Activated CD8-positive, alpha-beta T cell treated with anti-CD3 and anti-CD28 coated beads, Interleukin-2, amount 10 ng/mL, durations not matched to agents 7 days and 5 days (primary cell): Measurements from ENCODE around the gene ABCC8. TPM values are rescaled to one million over a fixed set of nuclear protein-coding genes. Genes with fewer than 3 reads are reported as not detected.

ENCODE experiments used
- ATAC-seq: fragments of 150-1000 bp; cut with Tn5 transposase; one replicate; pipeline ENCODE4 v1.10.0; 2021; ENCODE audit warnings: moderate library complexity
- CTCF ChIA-PET: fragments of 350-600 bp; sonication (Branson Sonifier 250); formaldehyde crosslinking; loops from one replicate; lab custom pipeline; 2021; ENCODE audit warnings: antibody characterized with exemption; lab: Charles Lee
- POLR2A ChIA-PET: fragments of 350-600 bp; sonication (Branson Sonifier 250); formaldehyde crosslinking; loops from one replicate; lab custom pipeline; 2021; ENCODE audit warnings: antibody characterized with exemption; lab: Charles Lee
- DNase-seq: peaks from one replicate; pipeline ENCODE4 v3.0.0-alpha.2; 2020
- H3K27ac Mint-ChIP-seq: one replicate; pipeline ENCODE4 v1.8.0; 2021; ENCODE audit warnings: mild to moderate bottlenecking, mixed read lengths
- H3K27me3 Mint-ChIP-seq: one replicate; pipeline ENCODE4 v1.8.0; 2021; ENCODE audit warnings: low read depth, mixed read lengths
- H3K36me3 Mint-ChIP-seq: one replicate; pipeline ENCODE4 v1.8.0; 2021; ENCODE audit warnings: low read depth, mixed read lengths
- H3K4me1 Mint-ChIP-seq: one replicate; pipeline ENCODE4 v1.8.0; 2021; ENCODE audit warnings: low read depth, mixed read lengths
- H3K4me3 Mint-ChIP-seq: one replicate; pipeline ENCODE4 v1.8.0; 2021; ENCODE audit warnings: mild to moderate bottlenecking, mixed read lengths
- H3K9me3 Mint-ChIP-seq: one replicate; pipeline ENCODE4 v1.8.0; 2022; ENCODE audit warnings: mixed read lengths; ENCODE audit not compliant: insufficient read depth
- total RNA-seq, 2 experiments: library from RNA; stranded (reverse); gene quantifications; one replicate each; pipeline ENCODE4 v1.2.3, GENCODE V29; 2021

The ABCC8 gene
- total RNA-seq, 2 experiments from 2014 or later = 0.61 to 1.5 TPM

- H3K9me3 Mint-ChIP-seq = no peaks in the 10 kb centered on the region
Observed at GRCh38 chr11:17486646-17487045, 10.0 kb upstream of the ABCC8 start.

GRCh38 chr11:17483505-17483904 lies 6.9 kb upstream of the ABCC8 start:
- no peaks in the 10 kb centered on the region for H3K36me3 Mint-ChIP-seq

More at GRCh38 chr11:17486646-17487045, 10.0 kb upstream of the ABCC8 start:
- ChIA-PET POLR2A (no interaction called here), CTCF (no interaction called here)
- no peak overlapping the region for H3K27ac Mint-ChIP-seq
- no peak overlapping the region for H3K4me3 Mint-ChIP-seq
- H3K27me3 Mint-ChIP-seq = peaks cover 18% of the 10 kb centered on the region
- DNase-seq (no peak), ATAC-seq (no peak)
- H3K36me3 Mint-ChIP-seq = no peaks in the 10 kb centered on the region
- H3K4me1 Mint-ChIP-seq = no peaks in the 10 kb centered on the region

GRCh38 chr11:17481905-17482304 lies 5.3 kb upstream of the ABCC8 start:
- Mint-ChIP-seq H3K4me1 (peaks cover 6% of the 10 kb centered on the region), H3K4me3 (no peak overlapping the region), H3K36me3 (no peaks in the 10 kb centered on the region), H3K9me3 (no peaks in the 10 kb centered on the region), H3K27ac (no peak overlapping the region), H3K27me3 (peaks cover 43% of the 10 kb centered on the region)
- DNase-seq (no peak), ATAC-seq (no peak)
- POLR2A ChIA-PET = no interaction called here
- CTCF ChIA-PET = no interaction called here

More at GRCh38 chr11:17483505-17483904, 6.9 kb upstream of the ABCC8 start:
- POLR2A ChIA-PET = no interaction called here
- H3K27me3 Mint-ChIP-seq = peaks cover 30% of the 10 kb centered on the region
- ATAC-seq (no peak), DNase-seq (no peak)
- no peak overlapping the region for H3K4me3 Mint-ChIP-seq
- no peaks in the 10 kb centered on the region for H3K9me3 Mint-ChIP-seq
- no peak overlapping the region for H3K27ac Mint-ChIP-seq
- peaks cover 3% of the 10 kb centered on the region for H3K4me1 Mint-ChIP-seq
- CTCF ChIA-PET = no interaction called here

GRCh38 chr11:17479284-17480214 lies 2.9 kb upstream of the ABCC8 start:
- DNase-seq (no peak), ATAC-seq (no peak)
- ChIA-PET POLR2A (no interaction called here), CTCF (no interaction called here)
- no peaks in the 10 kb centered on the region for H3K9me3 Mint-ChIP-seq
- H3K4me3 Mint-ChIP-seq = no peak overlapping the region
- no peak overlapping the region for H3K27ac Mint-ChIP-seq
- peaks cover 60% of the 10 kb centered on the region for H3K27me3 Mint-ChIP-seq
- H3K36me3 Mint-ChIP-seq = no peaks in the 10 kb centered on the region
- peaks cover 14% of the 10 kb centered on the region for H3K4me1 Mint-ChIP-seq

- H3K27ac Mint-ChIP-seq = no peak overlapping the region
- H3K27me3 Mint-ChIP-seq = peaks cover 70% of the 10 kb centered on the region
- ChIA-PET CTCF (no interaction called here), POLR2A (no interaction called here)
- peaks cover 14% of the 10 kb centered on the region for H3K4me1 Mint-ChIP-seq
- no peak for DNase-seq
- ATAC-seq = no peak
- no peak overlapping the region for H3K4me3 Mint-ChIP-seq
- no peaks in the 10 kb centered on the region for H3K36me3 Mint-ChIP-seq
- H3K9me3 Mint-ChIP-seq = no peaks in the 10 kb centered on the region
Observed at GRCh38 chr11:17478070-17478469, 1.4 kb upstream of the ABCC8 start.

GRCh38 chr11:17477361-17477760 lies 716 bp upstream of the ABCC8 start:
- peak overlapping the region; percentile 36 for H3K4me3 Mint-ChIP-seq
- POLR2A ChIA-PET = no interaction called here
- no peak for DNase-seq
- no peak overlapping the region for H3K27ac Mint-ChIP-seq
- H3K27me3 Mint-ChIP-seq = peaks cover 77% of the 10 kb centered on the region
- ATAC-seq = no peak
- CTCF ChIA-PET = no interaction called here
- no peaks in the 10 kb centered on the region for H3K36me3 Mint-ChIP-seq
- H3K4me1 Mint-ChIP-seq = peaks cover 14% of the 10 kb centered on the region
- no peaks in the 10 kb centered on the region for H3K9me3 Mint-ChIP-seq

- CTCF ChIA-PET = no interaction called here
- Mint-ChIP-seq H3K4me1 (peaks cover 14% of the 10 kb centered on the region), H3K27me3 (peaks cover 78% of the 10 kb centered on the region), H3K4me3 (peak overlapping the region; percentile 36), H3K9me3 (no peaks in the 10 kb centered on the region), H3K36me3 (no peaks in the 10 kb centered on the region), H3K27ac (no peak overlapping the region)
- DNase-seq (no peak), ATAC-seq (no peak)
- POLR2A ChIA-PET = no interaction called here
Observed at GRCh38 chr11:17477084-17477333, 364 bp upstream of the ABCC8 start.

- no peak for ATAC-seq
- H3K4me3 Mint-ChIP-seq = peak overlapping the region; percentile 50
Observed at GRCh38 chr11:17475666-17476316, 854 bp downstream of the ABCC8 start.

GRCh38 chr11:17473071-17473744 lies 3.4 kb downstream of the ABCC8 start:
- ChIA-PET CTCF (no interaction called here), POLR2A (no interaction called here)
- peaks cover 61% of the 10 kb centered on the region for H3K27me3 Mint-ChIP-seq
- H3K4me1 Mint-ChIP-seq = peaks cover 11% of the 10 kb centered on the region
- no peaks in the 10 kb centered on the region for H3K9me3 Mint-ChIP-seq
- no peak overlapping the region for H3K27ac Mint-ChIP-seq
- DNase-seq (no peak), ATAC-seq (no peak)
- no peak overlapping the region for H3K4me3 Mint-ChIP-seq
- H3K36me3 Mint-ChIP-seq = no peaks in the 10 kb centered on the region

More at GRCh38 chr11:17475666-17476316, 854 bp downstream of the ABCC8 start:
- POLR2A ChIA-PET = no interaction called here
- DNase-seq = no peak
- Mint-ChIP-seq H3K36me3 (no peaks in the 10 kb centered on the region), H3K27me3 (peaks cover 80% of the 10 kb centered on the region), H3K4me1 (peaks cover 14% of the 10 kb centered on the region), H3K9me3 (no peaks in the 10 kb centered on the region), H3K27ac (no peak overlapping the region)
- CTCF ChIA-PET = interaction anchor here (1.0 kb wide), 1 partner anchor 86 kb away, joined by 3 read pairs; no protein-coding TSS in a partner anchor

- CTCF ChIA-PET = interaction anchor here (0.9 kb wide), 1 partner anchor 84 kb away, joined by 3 read pairs; the partner anchor contains the start of gene KCNJ11
Observed at GRCh38 chr11:17472467-17472866, 4.2 kb downstream of the ABCC8 start.

GRCh38 chr11:17471501-17471900 lies 5.1 kb downstream of the ABCC8 start:
- H3K27me3 Mint-ChIP-seq = peaks cover 47% of the 10 kb centered on the region
- DNase-seq (no peak), ATAC-seq (no peak)
- POLR2A ChIA-PET = no interaction called here
- no peaks in the 10 kb centered on the region for H3K36me3 Mint-ChIP-seq
- no peaks in the 10 kb centered on the region for H3K9me3 Mint-ChIP-seq
- CTCF ChIA-PET = interaction anchor here (0.9 kb wide), 1 partner anchor 83 kb away, joined by 3 read pairs; the partner anchor contains the start of gene KCNJ11
- no peak overlapping the region for H3K27ac Mint-ChIP-seq
- H3K4me3 Mint-ChIP-seq = no peak overlapping the region
- H3K4me1 Mint-ChIP-seq = peaks cover 7% of the 10 kb centered on the region

More at GRCh38 chr11:17472467-17472866, 4.2 kb downstream of the ABCC8 start:
- Mint-ChIP-seq H3K4me3 (no peak overlapping the region), H3K9me3 (no peaks in the 10 kb centered on the region), H3K27me3 (peaks cover 54% of the 10 kb centered on the region), H3K36me3 (no peaks in the 10 kb centered on the region), H3K4me1 (peaks cover 11% of the 10 kb centered on the region), H3K27ac (no peak overlapping the region)
- DNase-seq (no peak), ATAC-seq (no peak)
- POLR2A ChIA-PET = no interaction called here
